Fibroblast of lung (primary cell): Measurements from ENCODE around the gene GNAO1. TPM values are rescaled to one million over a fixed set of nuclear protein-coding genes. Genes with fewer than 3 reads are reported as not detected.

Experiments used
- DNase-seq, 2 donors: peaks; one replicate each; pipeline versions ENCODE4 v3.0.0 to v3.0.0-alpha.2; 2010; ENCODE audit warnings: low read depth in 2 of 2
- H2AFZ ChIP-seq: 2 replicates; pipeline ENCODE4 v1.5.1; 2012; ENCODE audit warnings: low read length, control low read depth, inconsistent platforms
- H3K27ac ChIP-seq: 2 replicates; pipeline ENCODE4 v1.5.1; 2011; ENCODE audit warnings: low read length, control low read depth; ENCODE audit not compliant: insufficient read depth
- H3K27me3 ChIP-seq: 2 replicates; pipeline ENCODE4 v1.5.1; 2011; ENCODE audit warnings: mild to moderate bottlenecking, low read length; ENCODE audit not compliant: control insufficient read depth, insufficient read depth
- H3K36me3 ChIP-seq: 2 replicates; pipeline ENCODE4 v1.5.1; 2011; ENCODE audit warnings: low read length; ENCODE audit not compliant: control insufficient read depth, insufficient read depth
- H3K4me1 ChIP-seq: 2 replicates; pipeline ENCODE4 v1.5.1; 2011; ENCODE audit warnings: low read length; ENCODE audit not compliant: control insufficient read depth, insufficient read depth; ENCODE audit errors: extremely low read depth
- H3K4me2 ChIP-seq: 2 replicates; pipeline ENCODE4 v1.5.1; 2011; ENCODE audit warnings: low read length, control low read depth; ENCODE audit not compliant: insufficient read depth; ENCODE audit errors: extremely low read depth
- H3K4me3 ChIP-seq, 4 experiments: fragments of 200-600 bp in 1 of 4; sonication (generic) in 1 of 4; replicated peaks in 1 of 4; 2 replicates each; pipeline ENCODE4 v1.5.1; 2011 to 2016; ENCODE audit warnings: low read length in 4 of 4, low read depth in 3 of 4, mild to moderate bottlenecking in 3 of 4, control low read depth in 2 of 4, inconsistent platforms in 1 of 4, mixed read lengths in 1 of 4; ENCODE audit not compliant: insufficient read depth in 1 of 4; ENCODE audit errors: control extremely low read depth in 1 of 4
- H3K79me2 ChIP-seq: 2 replicates; pipeline ENCODE4 v1.5.1; 2012; ENCODE audit warnings: mild to moderate bottlenecking, low read length, inconsistent platforms; ENCODE audit not compliant: control insufficient read depth, insufficient read depth
- H3K9ac ChIP-seq: 2 replicates; pipeline ENCODE4 v1.5.1; 2011; ENCODE audit warnings: mild to moderate bottlenecking, low read length, control low read depth; ENCODE audit not compliant: insufficient read depth
- H3K9me3 ChIP-seq: 2 replicates; pipeline ENCODE4 v1.5.1; 2012; ENCODE audit warnings: low read depth, low read length; ENCODE audit not compliant: control insufficient read depth, insufficient read depth
- H4K20me1 ChIP-seq: 2 replicates; pipeline ENCODE4 v1.5.1; 2011; ENCODE audit warnings: low read length; ENCODE audit not compliant: control insufficient read depth, insufficient read depth; ENCODE audit errors: extremely low read depth
- CTCF ChIP-seq, 2 donors: IDR thresholded peaks in 1 of 2; conservative IDR thresholded peaks in 1 of 2; 1 replicate in 1 of 2; 2 replicates in 1 of 2; pipeline ENCODE4 v1.5.1; 2011 to 2012; ENCODE audit warnings: low read length in 2 of 2, control low read depth in 1 of 2, inconsistent platforms in 1 of 2, low read depth in 1 of 2, mild to moderate bottlenecking in 1 of 2
- EZH2 ChIP-seq: IDR thresholded peaks from 2 replicates; pipeline ENCODE4 v1.5.1; 2012; ENCODE audit warnings: low read length, control low read depth, mild to moderate bottlenecking; ENCODE audit errors: missing control alignments
- polyA plus RNA-seq, 2 donors: library from polyadenylated mRNA; depleted of rRNA in 1 of 2; stranded (reverse) in 1 of 2; unstranded in 1 of 2; fragments of >200 nt; gene quantifications; 2 replicates each; pipeline ENCODE4 v1.2.1, GENCODE V29; 2011 to 2012; ENCODE audit warnings: missing spikeins in 1 of 2
- total RNA-seq: library from RNA; depleted of rRNA; stranded (reverse); fragments of >200 nt; gene quantifications from 2 replicates; pipeline ENCODE4 v1.2.1, GENCODE V29; 2014

The GNAO1 gene
- total and polyA plus RNA-seq, 2 donors (not counting 1 experiment from before 2014, with no cell fraction given) = 0.14 to 0.17 TPM

- H2AFZ ChIP-seq = no peak overlapping the region
- no peaks in the 10 kb centered on the region for H3K9me3 ChIP-seq
- peak in 1 of 2 donors; percentile 30 for DNase-seq
- H3K36me3 ChIP-seq = no peaks in the 10 kb centered on the region
- no peaks in the 10 kb centered on the region for H3K4me1 ChIP-seq
- no peaks in the 10 kb centered on the region for H3K79me2 ChIP-seq
- no peak overlapping the region for H3K4me2 ChIP-seq
- no peaks in the 10 kb centered on the region for H4K20me1 ChIP-seq
- no peak overlapping the region for H3K9ac ChIP-seq
- H3K27me3 ChIP-seq = no peaks in the 10 kb centered on the region
- TF ChIP-seq CTCF (conservative IDR thresholded peaks at IDR 0.05 in 1 of 2, IDR thresholded peaks at IDR 0.05 in 1 of 2; ENCODE audit: low read depth in 1 of 2, low read length in 2 of 2) = no peak
- TF ChIP-seq EZH2 = no peak
- no peak overlapping the region for H3K27ac ChIP-seq
- H3K4me3 ChIP-seq = no peak overlapping the region
Measured at GRCh38 chr16:56300242-56300623, 108.9 kb downstream of the GNAO1 start.

GRCh38 chr16:56300891-56301850 lies 109.9 kb downstream of the GNAO1 start:
- Histone ChIP-seq H3K27ac (no peak overlapping the region), H3K27me3 (no peaks in the 10 kb centered on the region), H3K79me2 (no peaks in the 10 kb centered on the region), H3K36me3 (no peaks in the 10 kb centered on the region), H3K9ac (no peak overlapping the region), H4K20me1 (no peaks in the 10 kb centered on the region), H3K4me2 (no peak overlapping the region), H2AFZ (no peak overlapping the region), H3K9me3 (no peaks in the 10 kb centered on the region), H3K4me1 (no peaks in the 10 kb centered on the region), H3K4me3 (no peak overlapping the region)
- TF ChIP-seq EZH2 = no peak
- no peak for TF ChIP-seq CTCF (conservative IDR thresholded peaks at IDR 0.05 in 1 of 2, IDR thresholded peaks at IDR 0.05 in 1 of 2; ENCODE audit: low read depth in 1 of 2, low read length in 2 of 2)
- DNase-seq = peak; percentile 20 to 84

- Histone ChIP-seq H3K4me3 (no peak overlapping the region), H3K4me1 (no peaks in the 10 kb centered on the region), H3K9me3 (no peaks in the 10 kb centered on the region), H3K36me3 (no peaks in the 10 kb centered on the region), H2AFZ (no peak overlapping the region), H3K9ac (no peak overlapping the region), H3K4me2 (no peak overlapping the region), H3K27ac (no peak overlapping the region), H3K79me2 (no peaks in the 10 kb centered on the region), H4K20me1 (no peaks in the 10 kb centered on the region), H3K27me3 (no peaks in the 10 kb centered on the region)
- no peak for DNase-seq
- TF ChIP-seq EZH2 = no peak
- no peak for TF ChIP-seq CTCF (conservative IDR thresholded peaks at IDR 0.05 in 1 of 2, IDR thresholded peaks at IDR 0.05 in 1 of 2; ENCODE audit: low read depth in 1 of 2, low read length in 2 of 2)
Measured at GRCh38 chr16:56302506-56302905, 111.2 kb downstream of the GNAO1 start.
